ENCODE data around the gene ACY1. TPM values are rescaled to one million over a fixed set of nuclear protein-coding genes. Genes with fewer than 3 reads are reported as not detected.

Gene ACY1
- total RNA-seq, 6 experiments from 2014 or later: 223 to 479 (median 297) TPM

- Histone ChIP-seq H3K4me1 (peaks cover 0 to 14% (median 2%) of the 10 kb centered on the region in 4 donors), H3K27ac (no peak overlapping the region), H3K36me3 (no peaks in the 10 kb centered on the region), H3K27me3 (no peaks in the 10 kb centered on the region), H3K9me3 (no peaks in the 10 kb centered on the region), H3K4me3 (no peak overlapping the region)
- intact Hi-C loops (cut with DNase I): no loop called here
- DNase-seq (no peak), ATAC-seq (no peak)
- TF ChIP-seq CTCF (IDR thresholded peaks at IDR 0.05) (no peak), POLR2A (IDR thresholded peaks at IDR 0.05) (no peak)
- 80% methylated on average over 1 of the region's 18 CpGs for WGBS (ENCODE audit: insufficient coverage, low coverage, low lambda C conversion rate, missing lambda C conversion rate)
These were observed 22.3 kb upstream of the ACY1 start for GRCh38 chr3:51961011-51961410.

GRCh38 chr3:51961602-51962569, 21.4 kb upstream of the ACY1 start:
- no peak overlapping the region for H3K27ac ChIP-seq
- no peak overlapping the region for H3K4me3 ChIP-seq
- H3K4me1 ChIP-seq: peaks cover 0 to 9% (median 0%) of the 10 kb centered on the region in 4 donors
- H3K9me3 ChIP-seq: no peaks in the 10 kb centered on the region
- intact Hi-C loops (cut with DNase I): no loop called here
- TF ChIP-seq CTCF (IDR thresholded peaks at IDR 0.05) (no peak), POLR2A (IDR thresholded peaks at IDR 0.05) (no peak)
- no peaks in the 10 kb centered on the region for H3K36me3 ChIP-seq
- 53% methylated on average over 4 of the region's 9 CpGs for WGBS (ENCODE audit: insufficient coverage, low coverage, low lambda C conversion rate, missing lambda C conversion rate)
- DNase-seq: no peak
- H3K27me3 ChIP-seq: no peaks in the 10 kb centered on the region
- no peak for ATAC-seq

- DNase-seq: no peak
- Histone ChIP-seq H3K9me3 (no peaks in the 10 kb centered on the region), H3K4me1 (peaks cover 0 to 13% (median under 1%) of the 10 kb centered on the region in 4 donors), H3K4me3 (no peak overlapping the region), H3K36me3 (no peaks in the 10 kb centered on the region), H3K27ac (no peak overlapping the region), H3K27me3 (no peaks in the 10 kb centered on the region)
- 81% methylated on average over 6 of the region's 6 CpGs for WGBS (ENCODE audit: insufficient coverage, low coverage, low lambda C conversion rate, missing lambda C conversion rate)
- intact Hi-C loops (cut with DNase I): no loop called here
- no peak for ATAC-seq
- TF ChIP-seq CTCF (IDR thresholded peaks at IDR 0.05) (no peak), POLR2A (IDR thresholded peaks at IDR 0.05) (no peak)
These were observed 20.3 kb upstream of the ACY1 start for GRCh38 chr3:51962854-51963530.

GRCh38 chr3:51963951-51964451, 19.3 kb upstream of the ACY1 start:
- TF ChIP-seq POLR2A (IDR thresholded peaks at IDR 0.05) (no peak), CTCF (IDR thresholded peaks at IDR 0.05) (no peak)
- Histone ChIP-seq H3K9me3 (no peaks in the 10 kb centered on the region), H3K27me3 (no peaks in the 10 kb centered on the region), H3K4me3 (no peak overlapping the region), H3K36me3 (no peaks in the 10 kb centered on the region), H3K4me1 (peaks cover 0 to 19% (median 4%) of the 10 kb centered on the region in 4 donors), H3K27ac (no peak overlapping the region)
- WGBS (ENCODE audit: insufficient coverage, low coverage, low lambda C conversion rate, missing lambda C conversion rate): 38% methylated on average over 3 of the region's 12 CpGs
- DNase-seq: no peak
- no peak for ATAC-seq
- intact Hi-C loops (cut with DNase I): no loop called here

Measured in right lobe of liver (tissue), 6 donors.